DMS114 treated with DMSO at 0.1 percent for 48 hours (cell line): ENCODE results near the gene GALNTL6.
"Not testable (repeated sequence)": the region's sequence is repeated elsewhere in the genome, so short reads cannot be mapped to it uniquely, and the experiment has no call there.

ENCODE experiments used
- DNase-seq: peaks from one replicate; lab custom pipeline; 2025; ENCODE audit not compliant: unreplicated experiment; lab: John Stamatoyannopoulos, UW

Gene GALNTL6

GRCh38 chr4:173002830-173003561 is 1189.8 kb downstream of the GALNTL6 start:
- no peak for DNase-seq

GRCh38 chr4:173005912-173006633 is 1192.9 kb downstream of the GALNTL6 start:
- no peak for DNase-seq

DNA sequence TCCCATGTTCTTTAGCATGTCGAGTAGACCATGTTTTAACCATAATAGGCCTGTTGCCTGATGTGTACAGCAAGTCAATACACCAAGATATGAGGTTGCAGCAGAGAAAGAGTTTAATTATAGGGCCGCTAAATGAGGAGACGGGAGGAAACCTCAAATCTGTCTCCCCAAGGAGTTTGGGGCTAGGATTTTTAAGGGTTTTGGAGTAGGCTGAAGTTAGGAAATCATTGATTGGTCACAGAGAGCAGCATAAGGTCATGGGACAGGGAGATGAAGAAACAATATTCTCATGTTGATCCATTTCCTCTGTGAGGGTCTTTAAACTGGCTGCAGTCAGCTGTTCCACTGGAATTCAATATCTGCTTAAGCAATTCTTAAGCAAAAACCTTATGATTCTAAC is 1195.2 kb downstream of the GALNTL6 start:
- no peak for DNase-seq

DNA sequence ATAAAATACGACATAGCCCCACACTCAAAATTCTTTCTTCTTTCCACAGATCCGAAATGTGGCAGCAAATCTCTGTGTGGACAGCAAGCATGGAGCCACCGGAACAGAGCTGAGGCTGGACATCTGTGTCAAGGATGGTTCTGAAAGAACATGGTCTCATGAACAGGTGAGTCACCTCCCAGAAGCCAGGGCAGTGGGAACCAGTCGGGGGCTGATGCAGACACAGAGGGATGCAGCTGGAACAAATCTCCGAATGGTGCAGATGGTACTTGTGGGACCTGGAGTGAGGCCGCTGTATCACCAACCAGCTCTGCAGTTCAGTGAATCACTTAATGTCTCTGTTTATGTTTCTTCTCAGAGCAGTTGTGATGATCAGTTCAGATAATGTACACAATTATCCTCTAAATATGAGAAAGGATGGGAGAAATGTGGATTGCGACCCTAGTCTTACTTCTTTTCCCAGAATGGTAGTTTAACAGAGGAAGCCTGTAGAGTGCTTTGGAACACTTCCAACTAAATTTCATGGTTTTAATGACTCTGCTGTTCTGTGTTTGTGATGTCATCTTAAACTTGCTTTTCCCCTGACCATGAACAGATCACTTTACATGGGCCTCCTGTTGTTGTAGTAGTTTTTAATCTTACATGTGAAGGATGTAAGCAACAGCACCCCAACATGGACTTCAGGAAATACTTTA is 1196.1 kb downstream of the GALNTL6 start:
- no peak for DNase-seq

- DNase-seq, result no peak
These were observed 1199.4 kb downstream of the GALNTL6 start for GRCh38 chr4:173012608-173013007.

- DNase-seq, result peak; percentile 18
These were observed 1200.2 kb downstream of the GALNTL6 start for GRCh38 chr4:173013232-173013930.

DNA sequence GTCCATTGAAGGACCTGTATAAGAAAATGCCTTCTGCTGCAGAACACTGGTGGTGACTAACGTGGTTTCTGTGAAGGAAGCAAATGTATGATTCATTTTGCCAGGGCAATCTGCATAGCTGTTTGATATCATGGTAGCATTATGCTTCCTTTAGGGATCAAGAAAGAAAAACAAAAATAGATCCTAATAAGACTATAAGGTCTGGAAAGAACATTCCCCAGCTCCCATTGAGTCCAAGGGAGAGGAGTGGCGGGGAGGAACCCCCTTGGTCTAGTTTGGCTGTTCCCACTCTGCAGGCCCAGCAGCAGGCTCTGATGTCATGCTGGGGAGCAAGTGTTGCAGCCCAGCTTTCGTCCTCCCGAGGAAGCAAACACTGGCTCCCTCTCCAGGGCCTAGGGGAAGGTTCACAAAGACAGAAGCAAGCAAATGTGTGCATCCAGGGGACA is 1200.9 kb downstream of the GALNTL6 start:
- DNase-seq, result no peak

DNA sequence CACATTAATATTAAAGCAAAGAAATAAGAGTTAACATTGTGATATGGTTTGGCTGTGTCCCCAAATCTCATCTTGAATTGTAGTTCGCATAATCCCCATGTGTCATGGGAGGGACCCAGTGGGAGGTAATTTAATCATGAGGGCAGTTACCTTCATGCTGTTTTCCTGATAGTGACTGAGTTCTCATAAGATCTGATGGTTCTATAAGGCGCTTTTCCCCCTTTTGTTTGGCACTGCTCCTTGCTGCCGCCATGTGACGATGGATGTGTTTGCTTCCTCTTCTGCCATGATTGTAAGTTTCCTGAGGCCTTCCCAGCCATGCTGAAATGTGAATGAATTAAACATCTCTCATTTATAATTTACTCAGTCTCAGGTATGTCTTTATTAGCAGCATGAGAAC is 1201.6 kb downstream of the GALNTL6 start:
- DNase-seq, result no peak

GRCh38 chr4:173017802-173018201 is 1204.6 kb downstream of the GALNTL6 start:
- no peak for DNase-seq

DNA sequence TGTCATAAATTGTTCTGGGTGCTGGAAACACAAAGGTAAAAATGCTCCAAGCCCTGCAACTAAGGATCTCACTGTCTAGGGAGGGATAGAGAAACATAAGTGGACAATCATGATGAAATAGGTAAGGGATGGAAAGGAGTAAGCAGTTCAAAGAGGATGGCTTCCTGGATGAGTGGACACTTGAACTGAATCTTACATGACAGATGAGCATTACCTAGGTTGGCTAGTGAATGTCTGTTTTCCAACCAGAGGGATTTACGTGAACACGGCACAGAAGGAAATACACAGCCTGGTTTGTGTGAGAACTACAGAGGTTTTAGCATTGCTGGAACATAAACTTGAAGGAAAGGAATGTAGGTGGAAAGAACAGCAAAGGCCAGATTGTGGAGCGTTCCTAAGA is 1205.2 kb downstream of the GALNTL6 start:
- no peak for DNase-seq

DNA sequence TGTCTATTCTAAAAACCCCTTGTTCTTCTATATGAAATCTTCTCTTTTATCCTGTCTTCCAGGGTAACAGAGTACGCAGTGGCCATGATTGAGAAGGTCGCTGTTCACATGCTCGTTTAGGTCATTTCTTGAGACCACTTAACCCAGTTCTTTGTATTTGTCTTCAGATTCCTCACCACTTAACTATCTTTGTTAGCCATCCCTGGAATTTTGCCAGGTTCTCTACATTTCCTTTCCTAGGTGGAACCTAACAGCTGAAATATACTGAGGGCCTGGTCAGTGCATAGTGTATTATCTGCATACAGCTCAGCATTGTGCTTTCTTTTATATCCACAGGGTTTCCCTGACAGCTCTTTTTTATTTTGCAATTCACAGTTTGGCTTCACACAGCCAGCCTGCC is 1206.5 kb downstream of the GALNTL6 start:
- DNase-seq, result no peak

DNA sequence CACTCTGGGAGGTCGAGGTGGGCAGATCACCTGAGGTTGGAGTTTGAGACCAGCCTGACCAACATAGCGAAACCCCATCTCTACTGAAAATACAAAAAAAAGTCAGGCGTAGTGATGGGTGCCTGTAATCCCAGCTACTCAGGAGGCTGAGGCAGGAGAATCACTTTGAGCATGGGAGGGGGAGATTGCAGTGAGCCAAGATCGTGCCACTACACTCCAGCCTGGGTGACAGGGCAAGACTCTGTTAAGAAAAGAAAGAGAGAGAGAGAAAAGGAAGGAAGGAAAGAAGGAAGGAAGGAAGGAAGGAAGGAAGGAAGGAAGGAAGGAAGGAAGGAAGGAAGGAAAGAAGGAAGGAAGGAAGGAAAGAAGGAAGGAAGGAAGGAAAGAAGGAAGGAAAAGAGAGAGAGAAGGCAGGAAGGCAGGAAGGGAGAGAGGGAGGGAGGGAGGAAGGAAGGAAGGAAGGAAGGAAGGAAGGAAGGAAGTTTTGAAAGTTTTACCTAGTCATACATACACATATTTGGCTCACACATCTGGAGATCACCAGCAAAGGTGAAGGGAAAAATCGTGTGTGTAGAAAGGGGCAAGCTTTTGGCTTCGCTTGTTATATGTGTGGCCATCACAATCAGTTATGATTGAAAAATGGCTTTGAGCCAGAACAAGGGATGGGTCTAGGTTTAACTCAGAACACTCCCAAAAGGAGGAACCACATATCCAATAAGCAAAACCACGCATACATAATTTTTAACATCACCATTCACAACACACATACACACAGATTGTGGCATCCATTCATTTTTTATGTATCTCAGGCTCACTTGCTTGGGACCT is 1208.8 kb downstream of the GALNTL6 start:
- not testable (repeated sequence) for DNase-seq

GRCh38 chr4:173024203-173024602 is 1211.0 kb downstream of the GALNTL6 start:
- DNase-seq, result no peak

- DNase-seq, result peak; percentile 23
These were observed 1211.9 kb downstream of the GALNTL6 start for GRCh38 chr4:173025131-173025530.

GRCh38 chr4:173037242-173037641 is 1224.0 kb downstream of the GALNTL6 start:
- DNase-seq, result no peak

- no peak for DNase-seq
These were observed 1225.1 kb downstream of the GALNTL6 start for GRCh38 chr4:173038192-173038896.

DNA sequence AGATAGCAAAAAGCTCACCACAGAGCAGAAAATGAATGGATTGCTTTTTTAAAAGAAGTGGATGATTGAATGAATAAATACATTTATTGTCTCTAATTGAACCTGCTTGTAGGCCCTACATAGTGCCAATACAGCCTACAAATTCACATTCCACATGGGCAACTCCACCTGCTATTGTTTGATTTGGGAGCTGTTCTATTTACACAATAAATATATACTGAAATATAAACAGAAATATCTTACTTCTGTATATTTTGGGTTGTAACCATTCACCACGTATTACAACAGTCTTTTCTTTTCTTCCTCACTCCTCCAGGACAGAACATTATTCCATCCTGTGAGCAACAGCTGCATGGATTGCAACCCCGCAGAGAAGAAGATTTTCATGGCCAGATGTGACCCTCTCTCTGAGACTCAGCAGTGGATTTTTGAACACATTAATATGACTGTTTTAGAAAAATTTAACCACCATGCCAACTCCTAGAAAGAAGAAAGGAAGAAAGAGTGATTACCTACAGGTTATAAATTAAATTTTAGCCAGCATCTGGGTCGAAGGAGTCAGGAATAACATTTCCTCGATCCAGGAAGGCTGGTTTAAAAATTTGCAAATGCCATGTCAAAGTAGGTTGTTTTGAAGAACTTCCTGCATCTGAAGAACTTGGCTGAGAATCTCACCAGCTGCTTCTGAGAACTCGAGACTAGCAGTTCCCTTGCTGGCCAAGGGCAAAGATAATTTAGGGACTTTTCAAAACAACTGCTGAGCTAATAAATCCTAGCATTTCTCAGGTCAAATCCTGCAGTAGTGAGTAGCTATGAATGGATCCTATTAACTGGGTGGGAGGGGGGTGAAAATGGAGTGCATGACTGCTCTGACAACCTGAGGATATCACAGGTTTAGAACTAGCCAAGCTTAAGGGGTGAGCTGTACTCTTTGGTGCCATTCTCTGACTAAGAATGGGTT is 1226.7 kb downstream of the GALNTL6 start:
- DNase-seq, result no peak

- no peak for DNase-seq
These were observed 1228.3 kb downstream of the GALNTL6 start for GRCh38 chr4:173041482-173041881.

- not testable (repeated sequence) for DNase-seq
These were observed 1228.9 kb downstream of the GALNTL6 start for GRCh38 chr4:173042139-173042538.
